HG02678 (cell line): ENCODE measurements around the gene SLC13A3.
"Not testable (repeated sequence)": the region's sequence is repeated elsewhere in the genome, so short reads cannot be mapped to it uniquely, and the experiment has no call there.

Experiments used
- ATAC-seq: cut with Tn5 transposase; IDR thresholded peaks from one replicate; pipeline ENCODE4 v1.9.1; 2021; ENCODE audit warnings: mild to moderate bottlenecking, moderate library complexity; ENCODE audit not compliant: unreplicated experiment

The SLC13A3 gene

DNA sequence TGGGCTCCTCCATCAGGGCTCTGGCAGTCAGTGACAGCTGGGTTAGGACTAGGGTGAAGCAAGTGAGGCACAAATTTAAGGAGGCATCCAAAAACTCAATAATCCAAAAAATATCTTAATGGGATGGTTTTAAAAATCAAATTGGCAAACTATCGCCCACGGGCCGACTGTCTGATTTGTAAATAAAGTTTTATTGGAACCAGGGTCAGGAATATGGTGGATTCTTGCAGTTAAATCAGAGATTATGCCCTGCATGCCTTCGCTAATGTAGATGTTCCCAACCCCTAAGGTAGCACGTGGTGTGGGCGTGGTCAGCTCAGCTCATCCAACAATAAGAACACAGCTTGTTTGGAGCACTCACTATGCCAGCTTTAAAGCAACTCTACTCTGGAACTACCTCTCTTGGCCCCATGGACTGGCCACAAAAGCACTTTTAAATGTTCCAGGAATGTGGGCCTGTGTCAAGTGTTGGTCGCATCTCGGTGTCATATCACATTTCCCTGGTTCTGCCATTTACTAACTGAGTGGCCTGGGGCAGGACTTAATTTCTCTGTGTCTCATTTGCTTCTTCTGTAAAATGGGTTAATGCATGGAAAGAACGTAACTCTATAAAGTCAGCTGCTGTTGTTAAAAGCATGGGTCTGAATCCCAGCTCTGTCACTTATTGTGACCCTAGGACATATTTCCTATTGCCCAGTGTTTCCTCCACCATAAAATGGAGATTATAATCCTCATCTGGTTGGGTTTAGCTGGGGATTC lies 31.0 kb upstream of the SLC13A3 start:
- no peak for ATAC-seq

DNA sequence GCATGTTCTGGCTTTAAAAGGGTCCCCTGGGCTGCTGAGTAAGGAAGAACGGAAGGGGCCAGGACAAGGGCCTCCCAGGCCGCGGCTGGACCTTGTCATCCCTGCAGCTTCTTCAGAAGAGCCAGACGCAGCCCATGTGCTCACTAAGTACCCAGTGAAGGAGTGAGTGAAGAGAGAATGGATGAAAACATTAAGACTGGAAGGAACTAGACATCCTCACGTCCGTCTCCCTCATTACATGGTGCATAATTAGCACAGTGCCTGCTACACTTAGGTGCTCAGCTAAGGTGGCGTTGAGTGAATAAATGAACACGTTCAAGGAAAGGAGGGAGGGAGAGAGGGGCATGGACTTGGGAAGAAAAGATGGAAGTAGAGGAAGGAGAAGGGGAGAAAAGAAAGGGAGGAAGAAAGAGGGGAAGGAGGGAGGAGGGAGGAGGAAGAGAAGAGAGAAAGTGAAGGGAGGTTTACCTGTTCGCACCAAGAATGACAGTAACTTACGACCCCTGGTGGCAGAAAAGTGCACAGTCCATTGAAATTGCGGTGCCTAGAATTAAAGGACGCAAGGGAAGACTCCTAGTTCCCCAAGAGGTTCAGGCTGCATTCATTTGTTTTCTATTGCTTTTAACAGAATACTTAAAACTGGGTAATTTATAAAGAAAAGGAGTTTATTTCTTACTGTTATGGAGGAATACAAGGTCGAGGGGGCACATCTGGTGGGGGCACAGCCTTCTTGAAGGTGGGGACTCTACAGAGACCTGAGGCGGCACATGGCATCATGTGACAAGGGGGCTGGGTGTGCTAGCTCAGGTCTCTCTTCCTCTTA lies 30.0 kb upstream of the SLC13A3 start:
- ATAC-seq = peak; percentile 44

DNA sequence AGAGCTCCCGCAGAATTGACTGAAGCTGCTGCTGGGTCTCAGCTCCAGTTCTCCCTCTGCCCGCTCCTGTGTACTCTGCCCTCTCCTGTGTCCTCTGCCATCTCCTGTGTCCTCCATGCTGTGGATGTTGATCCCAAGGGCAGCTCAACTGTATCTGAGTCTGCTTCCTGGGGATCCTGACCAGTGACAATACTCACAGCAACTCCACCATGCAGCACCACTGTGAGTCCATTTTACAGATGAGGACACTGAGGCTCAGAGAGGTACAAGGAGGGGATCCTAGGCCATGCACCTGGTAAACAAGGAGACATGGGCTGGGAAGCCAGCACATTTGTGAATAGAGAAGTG lies 29.4 kb upstream of the SLC13A3 start:
- ATAC-seq = no peak

DNA sequence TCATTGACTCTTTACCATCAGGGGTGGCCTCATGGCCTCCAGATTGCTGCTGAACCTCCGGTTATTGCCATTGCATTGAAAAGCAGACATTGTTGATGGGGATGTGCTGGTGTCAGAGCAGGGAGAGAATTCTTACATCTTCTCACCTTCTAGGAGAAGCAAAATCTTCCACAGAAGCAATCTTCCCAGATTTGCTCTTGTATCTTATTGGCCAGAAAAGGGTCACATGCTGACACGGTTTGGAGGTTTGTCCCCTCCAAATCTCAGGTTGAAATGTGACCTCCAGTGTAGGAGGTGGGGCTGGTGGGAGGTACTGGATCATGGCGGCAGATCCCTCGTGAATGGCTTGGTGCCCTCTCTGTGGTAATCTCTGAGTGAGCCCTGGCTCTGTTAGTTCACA lies 27.3 kb upstream of the SLC13A3 start:
- no peak for ATAC-seq

DNA sequence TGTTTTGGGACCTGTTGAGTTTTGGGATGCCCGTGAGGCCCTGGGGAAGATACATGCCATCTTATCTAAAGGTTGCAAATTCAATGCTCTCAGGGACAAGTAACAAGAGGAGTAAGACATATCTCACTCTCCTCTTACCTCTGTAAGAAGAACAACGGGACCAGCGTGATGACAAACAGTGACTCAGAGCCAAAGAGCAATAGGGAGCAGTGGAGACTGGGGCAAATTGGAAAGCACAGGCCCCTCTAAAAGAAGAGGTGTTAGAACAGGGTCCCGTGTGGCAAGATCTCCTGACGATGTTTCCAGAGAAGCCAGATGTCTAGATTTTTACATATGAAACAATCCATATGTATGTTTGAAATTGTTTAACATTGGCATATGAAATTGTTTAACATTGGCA lies 26.3 kb upstream of the SLC13A3 start:
- no peak for ATAC-seq

DNA sequence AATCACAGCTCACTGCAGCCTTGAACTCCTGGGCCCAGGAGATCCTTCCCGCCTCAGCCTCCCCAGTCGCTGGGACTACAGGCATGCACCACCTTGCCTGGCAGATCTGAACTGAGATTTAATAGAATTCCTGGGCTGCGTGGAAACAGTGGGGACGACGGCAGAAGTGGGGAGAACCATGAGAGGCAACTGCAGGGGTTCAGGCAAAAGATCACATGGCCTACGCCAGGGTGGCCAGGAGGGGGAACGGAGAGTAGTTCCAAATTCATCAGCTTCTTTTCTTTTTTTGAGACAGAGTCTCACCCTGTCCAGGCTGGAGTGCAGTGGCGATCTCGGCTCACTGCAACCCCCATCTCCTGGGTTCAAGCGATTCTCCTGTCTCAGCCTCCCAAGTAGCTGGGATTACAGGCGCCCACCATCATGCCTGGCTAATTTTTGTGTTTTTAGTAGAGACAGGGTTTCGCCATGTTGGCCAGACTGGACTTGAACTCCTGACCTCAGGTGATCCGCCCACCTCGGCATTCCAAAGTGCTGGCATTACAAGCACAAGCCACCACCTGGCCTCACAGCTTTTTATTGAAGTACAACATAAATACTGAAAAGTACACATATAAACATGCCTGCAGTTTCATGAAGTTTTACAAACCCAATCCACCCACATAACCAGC lies 25.5 kb upstream of the SLC13A3 start:
- not testable (repeated sequence) for ATAC-seq

DNA sequence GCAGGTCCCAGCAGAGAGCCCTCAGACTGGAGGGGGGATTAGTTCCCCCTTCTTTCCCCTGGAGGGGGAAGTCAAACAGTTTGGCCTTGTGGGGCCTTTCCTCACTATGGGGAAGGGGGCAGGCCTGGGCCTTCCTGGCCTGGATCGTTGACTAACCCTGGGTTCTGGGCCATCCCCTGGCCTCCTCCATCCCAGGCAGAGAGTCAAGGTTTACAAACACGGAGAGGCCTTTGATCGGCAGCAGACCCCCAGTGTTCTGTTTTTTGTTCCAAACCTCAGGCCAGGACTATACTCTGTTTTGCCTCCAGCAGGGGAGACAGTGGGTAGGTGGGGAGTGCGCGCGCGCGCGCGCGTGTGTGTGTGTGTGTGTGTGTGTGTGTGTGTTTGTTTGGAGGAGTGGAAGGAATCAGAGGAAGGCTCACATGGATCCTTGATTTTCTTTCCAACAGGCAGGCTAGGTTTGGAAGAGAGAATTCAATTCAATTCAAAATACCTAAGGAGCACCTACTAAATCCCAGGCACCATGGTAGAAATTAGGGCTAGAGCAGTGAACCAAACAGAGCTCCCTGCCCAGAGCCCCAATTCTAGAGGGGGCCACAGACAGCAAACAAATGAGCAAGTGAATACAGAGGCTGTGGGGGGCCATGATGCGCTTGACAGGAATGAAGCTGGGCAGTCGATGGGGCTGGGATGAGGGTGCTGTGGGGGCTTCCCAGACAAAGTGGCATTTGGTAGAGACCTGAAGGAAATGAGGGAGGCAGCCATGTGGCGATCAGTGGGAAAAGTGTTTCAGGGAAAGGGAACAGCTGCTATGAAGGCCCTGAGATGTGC lies 23.2 kb upstream of the SLC13A3 start:
- ATAC-seq = no peak

DNA sequence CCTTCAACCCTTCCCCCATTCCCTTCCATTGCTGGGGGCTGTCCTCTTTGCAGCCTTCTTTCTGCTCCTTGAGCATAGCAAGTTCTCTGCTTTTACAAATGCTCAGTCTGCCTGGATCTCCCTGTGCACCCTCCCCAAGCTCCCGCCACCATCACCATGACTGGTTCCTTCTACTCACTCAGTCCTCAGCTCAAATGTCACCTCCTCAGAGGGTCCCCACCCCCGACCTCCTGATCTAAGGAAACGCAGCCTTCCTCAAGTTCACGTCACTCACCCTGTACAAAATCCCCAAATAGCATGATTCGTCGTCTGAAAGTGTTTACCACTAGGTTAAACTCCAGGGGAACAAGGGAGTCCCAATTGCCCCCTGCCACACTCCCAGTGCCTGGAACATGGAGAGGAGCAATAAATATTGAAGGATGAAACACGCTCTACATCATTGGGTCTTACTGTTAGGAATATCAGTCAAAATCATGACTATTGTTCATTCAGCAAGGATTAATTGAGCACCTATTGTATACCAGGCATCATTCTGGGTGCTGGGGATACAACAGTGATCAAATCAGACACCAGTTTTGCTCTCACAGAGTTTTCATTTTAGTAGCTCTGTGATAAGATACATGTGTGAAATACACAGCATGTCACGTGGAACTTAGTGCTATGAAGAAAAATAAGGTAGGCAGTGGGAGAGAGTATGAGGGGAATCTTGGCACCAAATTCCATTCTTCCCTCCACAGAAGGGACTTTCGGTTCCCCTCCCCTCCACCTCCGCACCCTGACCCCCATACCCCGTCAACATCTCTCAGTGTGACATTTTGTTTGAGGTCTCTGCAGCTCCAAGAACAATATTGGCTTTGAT lies 22.4 kb upstream of the SLC13A3 start:
- ATAC-seq = no peak

DNA sequence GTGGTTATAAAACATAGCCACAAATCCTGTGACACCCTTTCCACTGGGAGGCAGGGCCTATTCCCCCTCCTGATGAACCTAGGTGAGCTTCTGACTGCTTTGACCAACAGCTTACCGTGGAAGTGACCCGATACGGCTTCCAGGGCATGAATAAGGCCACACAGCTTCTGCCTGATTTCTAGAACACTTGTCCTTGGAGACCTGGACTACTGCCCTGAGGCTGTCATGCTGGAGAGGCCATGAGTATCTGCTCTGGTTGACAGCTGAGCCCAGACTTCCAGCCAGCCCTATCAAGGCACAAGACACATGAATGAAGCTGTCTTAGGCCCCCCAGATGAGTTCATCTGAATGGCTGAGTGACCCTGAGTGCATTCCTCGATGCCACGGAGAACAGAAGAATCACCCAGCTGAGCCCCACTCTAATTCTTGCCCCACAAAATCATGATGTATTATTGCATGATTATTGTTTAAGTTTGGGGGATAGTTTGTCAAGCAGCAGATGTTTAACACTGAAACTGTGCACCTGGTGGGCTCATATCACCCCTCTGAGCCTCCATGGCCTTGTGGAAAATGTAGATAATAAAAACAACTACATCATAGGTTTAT lies 21.4 kb upstream of the SLC13A3 start:
- ATAC-seq = no peak

DNA sequence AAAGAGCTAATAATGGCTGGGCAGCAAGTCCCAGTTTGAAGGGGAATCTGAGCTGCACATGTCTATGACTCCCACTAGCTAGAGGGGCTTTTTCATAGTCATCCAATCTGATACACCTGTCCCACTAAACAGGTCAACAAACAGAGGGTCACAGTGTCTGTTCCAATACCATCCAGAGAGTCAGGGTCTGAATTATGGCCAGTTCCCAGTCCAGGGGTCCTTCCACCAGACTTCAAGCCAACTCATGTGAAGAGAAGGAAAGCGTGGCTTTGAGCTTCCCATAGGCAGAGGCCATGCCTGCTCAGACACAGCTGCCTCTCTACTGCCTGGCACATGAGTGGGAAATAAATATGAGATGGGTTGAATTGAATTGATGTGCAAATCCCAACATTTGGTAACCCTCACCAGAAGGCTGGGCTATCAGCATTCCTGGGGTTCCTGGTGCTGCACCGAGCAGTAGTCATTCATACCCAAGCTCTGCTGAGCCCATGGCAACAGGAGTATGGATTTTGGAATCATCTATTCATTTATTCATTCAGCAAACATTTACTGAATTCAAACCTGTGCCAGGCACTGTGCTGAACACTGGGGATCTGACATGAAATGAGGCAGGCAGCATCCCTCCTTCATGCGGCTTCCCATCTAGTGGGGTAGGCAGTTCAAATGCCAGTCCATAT lies 20.7 kb upstream of the SLC13A3 start:
- no peak for ATAC-seq

DNA sequence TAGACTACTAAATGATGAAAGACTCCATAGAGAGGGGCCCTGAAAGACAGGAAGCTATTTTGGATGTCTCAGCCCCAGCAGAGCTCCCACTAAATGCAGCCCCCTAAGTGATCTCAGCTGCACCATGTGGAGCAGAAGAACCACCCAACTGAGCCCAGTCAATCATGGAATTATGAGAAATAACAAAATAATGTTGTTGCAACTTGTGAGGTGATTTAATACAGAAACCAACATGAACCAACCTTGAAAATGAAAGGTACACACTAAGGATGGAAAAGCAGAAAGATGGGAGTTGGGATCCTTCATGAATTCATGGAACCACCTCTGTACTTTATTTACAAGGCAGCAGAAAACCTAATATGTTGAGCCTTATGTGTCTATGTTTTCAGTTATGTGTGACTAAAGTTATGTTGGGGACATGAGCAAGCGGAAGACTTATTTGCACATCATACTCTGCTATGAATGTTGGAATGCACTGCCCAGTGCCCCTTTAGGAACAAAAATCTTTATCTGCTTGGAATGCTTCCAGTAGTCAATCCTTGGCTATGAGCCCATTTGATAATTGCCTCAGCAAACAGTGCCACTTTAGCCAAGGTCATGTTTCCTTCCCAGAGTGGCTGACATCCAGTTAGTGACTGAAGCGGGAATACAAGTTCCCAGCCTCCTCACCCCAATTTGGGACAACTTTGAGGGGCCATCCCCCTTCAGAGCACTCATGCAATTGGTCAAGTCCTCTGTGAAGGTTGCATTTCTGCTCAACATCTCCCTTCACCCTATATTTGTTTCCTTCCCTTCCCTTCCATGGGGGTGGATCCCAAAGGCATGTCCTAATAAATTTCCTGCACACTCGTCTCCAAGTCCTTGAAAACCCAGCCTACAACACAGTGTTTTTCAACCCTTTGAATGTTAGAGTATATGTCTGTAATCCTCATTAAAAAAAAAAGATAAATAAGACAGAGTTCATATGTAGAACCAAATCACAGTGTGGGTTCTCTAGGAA lies 19.6 kb upstream of the SLC13A3 start:
- ATAC-seq = no peak

DNA sequence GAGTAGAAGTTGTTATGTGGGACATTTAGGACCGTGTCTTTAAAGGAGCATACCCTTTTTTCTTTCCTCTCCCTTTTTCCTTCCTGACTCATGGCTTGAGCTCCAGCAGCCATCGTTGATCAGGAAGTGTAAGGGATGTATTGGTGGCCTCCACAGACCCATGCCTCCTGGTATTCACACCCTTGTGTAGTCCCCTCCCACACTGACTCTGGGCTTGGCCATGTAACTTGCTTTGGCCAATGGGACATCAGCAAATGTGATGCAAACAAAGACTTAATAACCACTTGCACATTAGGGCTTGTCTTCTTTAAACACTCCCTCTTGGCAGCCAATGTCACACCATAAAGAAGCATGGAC lies 18.9 kb upstream of the SLC13A3 start:
- no peak for ATAC-seq

DNA sequence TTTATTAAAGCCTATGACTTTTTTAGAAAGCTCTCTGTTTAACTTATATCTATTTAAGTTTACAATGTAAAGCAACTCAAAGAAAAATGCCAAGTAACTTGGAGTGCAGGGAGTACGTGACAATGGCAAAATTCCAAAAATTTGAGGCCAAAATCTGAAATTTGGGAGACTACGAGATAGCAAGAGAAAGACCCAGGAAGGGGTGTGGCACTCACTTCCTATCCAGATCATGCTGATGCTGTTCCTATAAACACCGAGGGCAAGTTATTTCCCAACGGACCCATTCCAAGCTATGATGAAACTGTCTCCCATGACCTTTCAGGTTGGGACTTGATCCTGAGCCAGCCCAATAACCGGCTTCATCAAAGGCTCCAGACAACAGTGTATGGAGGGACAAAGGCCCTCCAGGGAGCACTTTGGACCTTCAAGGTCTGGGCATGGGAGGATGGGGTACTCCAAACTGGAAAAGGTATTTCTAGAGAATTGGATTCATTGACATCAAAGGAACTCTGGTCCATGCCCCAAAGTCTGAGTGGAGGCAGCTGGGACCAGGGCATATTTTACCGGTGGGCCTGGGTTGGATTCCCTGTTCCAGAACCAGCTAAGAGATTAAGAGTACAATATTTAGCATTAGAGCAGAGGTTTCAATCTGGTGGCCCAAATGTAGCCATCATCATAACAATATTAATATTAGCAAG lies 15.7 kb upstream of the SLC13A3 start:
- no peak for ATAC-seq

DNA sequence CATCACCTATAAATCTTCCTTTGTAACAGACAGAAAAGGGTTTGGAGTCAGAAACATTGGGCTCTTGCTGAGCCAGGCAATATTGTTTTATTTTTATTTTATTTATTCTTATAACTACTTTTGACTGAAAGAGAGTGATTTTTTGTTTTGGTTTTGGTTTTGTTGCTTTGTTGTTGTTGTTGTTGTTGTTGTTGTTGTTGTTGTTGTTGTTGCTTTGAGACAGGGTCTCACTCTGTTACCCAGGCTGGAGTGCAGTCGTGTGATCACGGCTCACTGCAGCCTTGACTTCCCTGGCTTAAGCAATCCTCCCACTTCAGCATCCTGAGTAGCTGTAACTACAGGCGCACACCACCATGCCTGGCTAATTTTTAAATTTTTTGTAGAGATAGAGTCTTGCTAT lies 15.0 kb upstream of the SLC13A3 start:
- no peak for ATAC-seq

DNA sequence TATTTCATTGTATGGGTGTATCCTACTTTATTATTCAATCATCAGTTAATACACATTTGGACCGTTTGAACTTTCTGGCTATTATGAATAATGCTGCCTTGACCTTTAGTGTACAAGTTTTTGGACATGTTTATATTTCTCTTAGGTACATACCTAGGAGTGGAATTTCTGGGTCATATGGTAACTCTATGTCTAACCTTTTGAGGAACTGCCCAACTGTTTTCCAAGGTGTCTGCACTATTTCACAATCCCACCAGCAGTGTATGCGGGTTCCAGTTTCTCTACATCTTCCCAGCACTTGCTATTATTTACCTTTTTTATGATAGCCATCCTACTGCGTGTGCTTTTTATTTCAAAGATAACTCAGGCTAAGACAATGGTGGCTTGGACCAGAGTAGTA lies 14.3 kb upstream of the SLC13A3 start:
- no peak for ATAC-seq

DNA sequence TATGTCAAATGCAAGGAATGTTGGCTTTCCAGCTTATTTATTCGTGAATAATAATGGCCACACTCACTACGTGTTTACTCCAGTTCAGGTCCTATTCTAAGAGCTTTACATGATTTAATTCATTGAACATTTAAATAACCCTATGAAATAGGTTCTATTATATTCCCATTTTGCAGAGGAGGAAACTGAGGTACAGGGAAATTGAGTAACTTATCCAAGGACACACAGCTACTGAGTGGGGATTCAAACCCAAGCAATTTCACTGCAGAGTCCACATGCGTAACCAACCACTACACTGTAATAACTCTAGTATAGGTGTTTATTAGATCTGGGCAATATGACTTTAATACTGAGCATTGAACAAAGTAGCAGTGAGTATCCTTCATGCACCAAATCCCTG lies 12.3 kb upstream of the SLC13A3 start:
- ATAC-seq = no peak

DNA sequence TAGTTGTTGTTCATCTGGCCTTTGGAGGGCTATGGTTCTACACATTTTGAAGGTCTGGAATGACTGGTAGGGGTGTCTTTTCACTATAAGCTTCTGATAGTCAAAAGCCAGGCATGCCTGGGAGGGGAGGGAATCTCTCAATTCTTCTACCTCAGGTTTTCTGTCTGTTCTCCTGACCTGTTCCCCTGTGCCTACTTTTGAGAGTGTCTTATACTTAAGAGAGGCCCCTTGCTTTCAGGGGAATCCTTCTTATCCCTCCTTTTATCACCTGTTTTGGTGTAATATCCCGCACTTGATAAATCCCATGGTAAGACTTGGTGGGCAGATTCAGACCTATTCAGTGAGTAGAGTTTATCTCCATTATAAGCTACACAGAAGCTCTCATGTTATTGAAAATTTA lies 10.4 kb upstream of the SLC13A3 start:
- no peak for ATAC-seq
